Epithelial cell of esophagus (primary cell): ENCODE measurements around the gene MEX3A.
A peak's percentile ranks its signal among the peaks of the same experiment; 100 is the strongest.

Experiments used
- DNase-seq: peaks from one replicate; pipeline ENCODE4 v3.0.0; 2010; ENCODE audit warnings: low read depth
- H3K4me3 ChIP-seq: 2 replicates; pipeline ENCODE4 v1.5.1; 2011; ENCODE audit warnings: mild to moderate bottlenecking, low read length, control low read depth
- TF ChIP-seq, protein P1 (sequence below): IDR thresholded peaks from 2 replicates; pipeline ENCODE4 v1.5.1; 2011; ENCODE audit warnings: low read depth, mild to moderate bottlenecking, low read length, control low read depth, inconsistent platforms; ENCODE audit not compliant: insufficient read depth; ENCODE audit errors: missing control alignments

The MEX3A gene

DNA sequence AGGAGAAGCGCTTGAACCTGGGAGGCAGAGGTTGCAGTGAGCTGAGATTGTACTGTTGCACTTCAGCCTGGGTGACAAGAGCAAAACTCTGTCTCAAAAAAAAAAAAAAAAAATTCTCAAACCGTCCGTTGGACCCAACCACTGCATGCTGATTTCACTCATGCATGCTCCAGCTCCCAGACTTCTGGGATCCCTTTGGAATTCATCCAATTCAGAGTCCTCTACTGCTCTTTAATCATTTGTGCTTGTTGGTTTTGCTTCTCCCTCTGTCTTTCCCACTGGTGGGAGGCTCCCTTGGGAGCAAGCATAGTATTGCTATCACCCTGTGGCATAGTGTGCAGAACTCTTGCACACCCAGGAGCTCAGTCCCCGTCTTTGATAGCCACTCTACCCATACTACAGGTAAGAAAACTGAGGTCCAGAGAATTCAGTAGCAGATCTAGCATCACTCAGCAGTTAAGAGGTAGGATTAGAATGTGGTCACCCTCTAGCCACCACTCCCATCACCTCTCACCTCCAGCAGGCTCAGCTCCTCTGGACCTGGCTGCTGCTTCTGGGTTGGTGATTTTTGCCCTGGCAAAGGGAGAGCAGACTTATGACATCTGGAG, 29.2 kb upstream of the MEX3A start:
- TF ChIP-seq, protein P1, sequence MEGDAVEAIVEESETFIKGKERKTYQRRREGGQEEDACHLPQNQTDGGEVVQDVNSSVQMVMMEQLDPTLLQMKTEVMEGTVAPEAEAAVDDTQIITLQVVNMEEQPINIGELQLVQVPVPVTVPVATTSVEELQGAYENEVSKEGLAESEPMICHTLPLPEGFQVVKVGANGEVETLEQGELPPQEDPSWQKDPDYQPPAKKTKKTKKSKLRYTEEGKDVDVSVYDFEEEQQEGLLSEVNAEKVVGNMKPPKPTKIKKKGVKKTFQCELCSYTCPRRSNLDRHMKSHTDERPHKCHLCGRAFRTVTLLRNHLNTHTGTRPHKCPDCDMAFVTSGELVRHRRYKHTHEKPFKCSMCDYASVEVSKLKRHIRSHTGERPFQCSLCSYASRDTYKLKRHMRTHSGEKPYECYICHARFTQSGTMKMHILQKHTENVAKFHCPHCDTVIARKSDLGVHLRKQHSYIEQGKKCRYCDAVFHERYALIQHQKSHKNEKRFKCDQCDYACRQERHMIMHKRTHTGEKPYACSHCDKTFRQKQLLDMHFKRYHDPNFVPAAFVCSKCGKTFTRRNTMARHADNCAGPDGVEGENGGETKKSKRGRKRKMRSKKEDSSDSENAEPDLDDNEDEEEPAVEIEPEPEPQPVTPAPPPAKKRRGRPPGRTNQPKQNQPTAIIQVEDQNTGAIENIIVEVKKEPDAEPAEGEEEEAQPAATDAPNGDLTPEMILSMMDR: no peak
- no peak for DNase-seq
- no peak overlapping the region for H3K4me3 ChIP-seq

DNA sequence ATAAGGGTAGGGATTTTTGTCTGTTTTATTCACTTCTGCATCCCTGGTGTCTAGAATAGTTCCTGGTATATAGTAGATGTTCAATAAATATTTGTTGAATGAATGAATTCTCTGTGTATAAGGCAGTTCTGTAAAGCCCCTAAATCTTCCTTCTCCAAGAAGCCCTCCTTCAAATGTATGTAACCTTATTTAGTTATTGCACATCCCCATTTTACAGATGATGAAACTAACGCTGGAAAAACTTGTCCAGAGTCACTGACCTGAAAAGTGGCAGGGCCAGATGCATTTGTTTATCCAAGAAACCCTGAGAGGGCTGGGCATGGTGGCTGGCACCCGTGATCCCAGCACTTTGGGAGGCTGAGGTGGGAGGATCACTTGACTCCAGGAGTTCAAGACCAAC, 28.0 kb upstream of the MEX3A start:
- TF ChIP-seq, protein P1: no peak
- no peak overlapping the region for H3K4me3 ChIP-seq
- no peak for DNase-seq

DNA sequence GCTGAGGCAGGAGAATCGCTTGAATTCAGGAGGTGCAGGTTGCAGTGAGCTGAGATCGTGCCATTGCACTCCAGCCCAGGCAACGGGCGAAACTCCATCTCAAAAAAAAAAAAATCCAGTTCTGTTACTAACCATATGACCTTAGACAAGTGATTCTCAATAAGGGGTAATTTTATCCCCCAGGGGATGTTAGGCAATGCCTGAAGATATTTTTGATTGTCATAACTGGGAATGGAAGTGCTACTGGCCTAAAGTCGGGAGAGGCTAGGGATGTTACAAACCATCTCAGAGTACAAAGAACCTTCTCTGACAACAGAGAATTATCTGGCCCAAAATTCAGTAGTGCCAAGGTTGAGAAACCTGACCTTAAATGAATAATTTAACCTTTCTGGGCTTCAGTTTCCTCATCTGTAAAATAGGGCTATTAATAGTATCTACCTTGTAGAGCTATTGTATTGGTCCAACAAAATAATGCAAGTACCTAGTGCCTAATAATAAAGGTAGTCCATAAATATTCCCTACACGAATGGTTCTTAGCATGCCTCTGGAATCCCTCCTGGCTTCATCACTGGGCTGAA, 26.5 kb upstream of the MEX3A start:
- TF ChIP-seq, protein P1: no peak
- H3K4me3 ChIP-seq: no peak overlapping the region
- DNase-seq: no peak

DNA sequence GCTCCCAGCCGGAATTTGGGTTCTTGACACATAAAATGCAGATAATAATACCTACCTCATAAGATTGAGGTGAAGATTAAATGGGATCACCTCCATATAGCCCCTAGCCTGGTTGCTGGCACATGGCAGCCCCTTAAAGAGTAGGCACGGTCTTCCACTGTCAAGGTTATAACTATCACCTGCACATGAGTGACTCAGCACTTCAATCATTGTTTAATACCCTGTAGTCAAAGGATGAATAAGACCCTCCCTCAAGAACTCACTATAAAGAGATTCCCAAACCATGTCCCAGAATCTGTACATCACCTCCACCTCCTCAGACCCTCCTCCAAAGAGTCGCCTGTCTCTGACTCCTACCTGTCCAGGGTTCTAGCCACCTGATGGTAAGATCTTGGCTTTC, 25.8 kb upstream of the MEX3A start:
- DNase-seq: no peak
- H3K4me3 ChIP-seq: no peak overlapping the region
- TF ChIP-seq, protein P1: no peak

DNA sequence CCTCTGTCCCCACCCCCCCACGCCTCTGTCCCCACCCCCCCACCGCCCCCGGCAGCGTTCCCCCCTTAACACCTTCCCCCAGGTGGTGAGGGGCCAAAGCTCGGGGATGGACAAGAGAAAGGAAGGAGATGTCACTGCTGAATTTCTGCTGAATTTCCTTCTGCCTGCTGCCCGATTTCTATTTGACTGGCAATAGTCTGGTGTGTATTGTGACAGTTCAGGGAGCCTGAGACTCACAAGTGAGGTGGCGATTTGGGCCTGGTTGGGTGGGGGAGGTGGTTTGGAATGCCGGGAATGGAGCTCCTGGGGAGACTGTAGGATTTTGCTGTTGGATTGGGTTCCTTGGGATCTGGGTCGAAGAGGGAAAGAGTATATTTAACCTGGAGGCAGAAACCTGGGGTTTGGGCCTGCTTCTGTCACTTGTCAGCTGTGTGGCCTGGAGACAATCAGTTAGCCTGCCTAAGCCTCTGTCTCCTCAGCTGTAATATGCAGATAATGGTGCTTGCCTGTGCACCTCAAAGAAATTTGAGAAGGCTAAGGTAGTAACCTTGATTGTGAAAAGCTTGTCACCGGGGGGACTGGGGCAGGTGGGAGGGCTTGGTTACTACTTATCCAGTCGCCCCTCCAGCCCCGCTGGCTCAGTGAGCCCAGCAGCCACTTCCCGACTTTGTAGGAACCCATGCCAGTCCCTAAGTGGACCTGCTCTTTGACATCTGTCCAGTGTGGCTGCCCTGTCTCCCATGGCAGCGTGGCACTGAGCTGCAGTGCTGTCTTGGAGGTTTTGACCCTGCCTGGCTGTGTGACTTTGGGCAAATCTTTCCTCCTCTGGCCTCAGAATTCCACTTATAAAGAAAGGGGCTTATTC, 24.6 kb upstream of the MEX3A start:
- H3K4me3 ChIP-seq: no peak overlapping the region
- DNase-seq: no peak
- TF ChIP-seq, protein P1: no peak

DNA sequence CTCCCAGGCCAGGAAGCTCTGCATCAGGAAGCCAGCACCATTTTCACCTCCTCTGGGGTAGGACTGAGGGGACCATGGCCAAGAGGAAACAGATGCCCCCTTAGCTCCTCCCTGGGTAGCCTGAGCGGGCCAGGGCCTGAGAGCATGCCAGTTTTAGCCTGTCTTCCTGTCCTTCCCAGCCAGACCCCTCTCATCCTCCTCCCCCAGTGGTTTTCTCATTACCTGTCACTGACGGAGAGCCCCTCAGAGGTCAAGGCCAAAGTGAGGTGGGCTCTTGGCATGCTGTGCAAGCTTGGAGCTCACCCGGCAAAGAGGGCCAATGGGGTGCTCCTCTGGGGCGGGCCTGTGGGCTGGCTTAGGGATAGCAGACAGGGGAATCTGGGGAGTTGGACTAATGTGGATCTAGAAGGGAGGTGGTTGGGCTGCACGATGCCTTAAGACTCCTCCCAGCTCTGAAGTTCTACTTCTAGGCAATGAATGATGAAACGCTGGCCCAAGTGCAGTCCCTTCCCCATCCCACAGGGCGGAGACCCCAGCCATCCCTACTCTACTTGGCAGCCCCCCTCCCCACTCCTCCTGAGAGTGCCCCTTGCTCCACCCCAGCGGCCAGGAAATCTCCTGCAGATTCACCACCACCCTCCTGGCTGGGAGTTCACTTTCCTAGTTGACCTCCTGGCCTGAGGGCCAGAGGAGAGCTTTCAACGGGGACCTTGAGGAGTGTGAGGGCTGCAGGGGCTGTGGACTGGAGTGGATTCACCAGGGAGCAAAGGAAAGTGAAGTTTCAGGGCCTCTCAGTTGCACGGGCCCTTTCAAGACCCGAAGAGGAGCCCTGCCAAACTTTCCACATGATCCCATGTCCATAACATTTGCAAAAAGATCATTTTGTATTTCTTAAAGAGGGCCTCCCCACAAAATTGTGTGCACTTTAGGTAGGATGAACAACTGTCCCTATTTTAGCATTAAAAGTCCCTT, 22.9 kb upstream of the MEX3A start:
- DNase-seq: peak; percentile 42
- peak overlapping the region; percentile 4 for H3K4me3 ChIP-seq
- TF ChIP-seq, protein P1: no peak
